IMR-90 (cell line): Measurements from ENCODE around the gene CDS1. TPM values are rescaled to one million over a fixed set of nuclear protein-coding genes. Genes with fewer than 3 reads are reported as not detected.

Source experiments
- ATAC-seq: fragments of 200-7000 bp; cut with Tn5 transposase; 2 replicates; pipeline ENCODE4 v1.9.1; 2020; ENCODE audit warnings: low read depth, mild to moderate bottlenecking, moderate library complexity
- BruUV-seq: library from RNA; stranded (reverse); fragments of 400-500 nt; replicated peaks from 2 replicates; lab custom pipeline; 2021; lab: Mats Ljungman, UMichigan
- CTCF ChIA-PET: fragments of 300-600 bp; formaldehyde crosslinking; extraction: SDS; loops from one replicate; lab custom pipeline; 2021; ENCODE audit warnings: antibody characterized with exemption; lab: Yijun Ruan, JAX
- POLR2A ChIA-PET: fragments of 300-600 bp; sonication (Branson Sonifier 250); formaldehyde crosslinking; loops from one replicate; lab custom pipeline; 2022; ENCODE audit warnings: antibody characterized with exemption; ENCODE audit not compliant: unreplicated experiment; lab: Charles Lee
- DNase-seq: peaks from one replicate; pipeline ENCODE4 v3.0.0; 2013
- H2AFZ ChIP-seq: replicated peaks from 2 replicates; pipeline ENCODE3; 2013; ENCODE audit warnings: low read length, mild to moderate bottlenecking; ENCODE audit not compliant: poor library complexity
- H2AK5ac ChIP-seq: 2 replicates; pipeline ENCODE4 v1.6.1; 2013; ENCODE audit warnings: low read depth, low read length, inconsistent platforms
- H2AK9ac ChIP-seq: replicated peaks from 2 replicates; pipeline ENCODE3; 2013; ENCODE audit warnings: mild to moderate bottlenecking, low read depth, low read length, moderate library complexity; ENCODE audit not compliant: poor library complexity
- H2BK120ac ChIP-seq: 2 replicates; pipeline ENCODE4 v1.6.1; 2013; ENCODE audit warnings: low read depth, low read length, inconsistent platforms
- H2BK15ac ChIP-seq: 3 replicates; pipeline ENCODE4 v1.6.1; 2013; ENCODE audit warnings: low read depth, low read length, inconsistent platforms
- H2BK20ac ChIP-seq: 2 replicates; pipeline ENCODE4 v1.6.1; 2013; ENCODE audit warnings: low read depth, mild to moderate bottlenecking, inconsistent platforms, low read length, moderate library complexity
- H2BK5ac ChIP-seq: 2 replicates; pipeline ENCODE4 v1.6.1; 2013; ENCODE audit warnings: mild to moderate bottlenecking, low read depth, low read length, inconsistent platforms; ENCODE audit not compliant: poor library complexity, severe bottlenecking
- H3K14ac ChIP-seq: replicated peaks from 2 replicates; pipeline ENCODE4 v1.6.1; 2013; ENCODE audit warnings: low read depth, low read length, inconsistent platforms
- H3K18ac ChIP-seq: 2 replicates; pipeline ENCODE4 v1.6.1; 2013; ENCODE audit warnings: low read depth, low read length, control low read depth
- H3K23ac ChIP-seq: 2 replicates; pipeline ENCODE4 v1.6.1; 2013; ENCODE audit warnings: low read depth, low read length, inconsistent platforms
- H3K27ac ChIP-seq: 2 replicates; pipeline ENCODE4 v1.5.1; 2013; ENCODE audit warnings: mild to moderate bottlenecking, control low read depth, low read length; ENCODE audit not compliant: insufficient read depth
- H3K27me3 ChIP-seq: 2 replicates; pipeline ENCODE4 v1.6.1; 2013; ENCODE audit warnings: low read length; ENCODE audit not compliant: control insufficient read depth, insufficient read depth
- H3K36me3 ChIP-seq: 2 replicates; pipeline ENCODE4 v1.6.1; 2013; ENCODE audit warnings: low read length, mixed read lengths; ENCODE audit not compliant: control insufficient read depth, insufficient read depth
- H3K4ac ChIP-seq: 2 replicates; pipeline ENCODE4 v1.6.1; 2013; ENCODE audit warnings: low read depth, low read length, inconsistent platforms
- H3K4me1 ChIP-seq: 2 replicates; pipeline ENCODE4 v1.6.1; 2013; ENCODE audit warnings: low read length, mixed read lengths; ENCODE audit not compliant: control insufficient read depth, insufficient read depth
- H3K4me2 ChIP-seq: 2 replicates; pipeline ENCODE4 v1.6.1; 2013; ENCODE audit warnings: low read depth, mild to moderate bottlenecking, control low read depth, low read length, moderate library complexity
- H3K4me3 ChIP-seq: 2 replicates; pipeline ENCODE4 v1.5.1; 2013; ENCODE audit warnings: low read depth, mild to moderate bottlenecking, control low read depth, low read length, moderate library complexity; ENCODE audit not compliant: insufficient read depth
- H3K56ac ChIP-seq: 2 replicates; pipeline ENCODE4 v1.6.1; 2013; ENCODE audit warnings: low read length, inconsistent platforms; ENCODE audit not compliant: insufficient read depth; ENCODE audit errors: extremely low read depth
- H3K79me1 ChIP-seq, 2 experiments: 2 replicates each; pipeline ENCODE4 v1.6.1; 2013; ENCODE audit warnings: low read length in 2 of 2, inconsistent platforms in 1 of 2, low read depth in 1 of 2
- H3K9ac ChIP-seq: 2 replicates; pipeline ENCODE4 v1.6.1; 2013; ENCODE audit warnings: low read depth, low read length, control low read depth
- H3K9me1 ChIP-seq: 2 replicates; pipeline ENCODE4 v1.6.1; 2013; ENCODE audit warnings: low read length, inconsistent platforms; ENCODE audit not compliant: insufficient read depth
- H3K9me3 ChIP-seq: 2 replicates; pipeline ENCODE4 v1.6.1; 2013; ENCODE audit warnings: low read length; ENCODE audit not compliant: control insufficient read depth, insufficient read depth
- H4K20me1 ChIP-seq: 2 replicates; pipeline ENCODE4 v1.6.1; 2013; ENCODE audit warnings: low read length, inconsistent platforms; ENCODE audit not compliant: insufficient read depth
- H4K5ac ChIP-seq: 2 replicates; pipeline ENCODE4 v1.6.1; 2013; ENCODE audit warnings: mild to moderate bottlenecking, low read depth, low read length, control low read depth
- H4K8ac ChIP-seq, 2 experiments: 2 replicates each; pipeline ENCODE4 v1.6.1; 2013; ENCODE audit warnings: low read depth in 2 of 2, low read length in 2 of 2, control low read depth in 1 of 2, inconsistent platforms in 1 of 2
- H4K91ac ChIP-seq: 2 replicates; pipeline ENCODE4 v1.6.1; 2013; ENCODE audit warnings: low read depth, low read length, inconsistent platforms; ENCODE audit not compliant: insufficient read depth
- BHLHE40 ChIP-seq: fragments of 150-350 bp; IDR thresholded peaks from 2 replicates; pipeline ENCODE4 v1.6.1; 2016; ENCODE audit warnings: mild to moderate bottlenecking, low read depth, low read length
- CEBPB ChIP-seq: IDR thresholded peaks from 2 replicates; pipeline ENCODE4 v1.6.1; 2012; ENCODE audit warnings: low read depth, low read length, improper control_type of control experiment
- CHD1 ChIP-seq: IDR thresholded peaks from 2 replicates; pipeline ENCODE4 v1.6.1; 2012; ENCODE audit warnings: low read depth, low read length, improper control_type of control experiment
- ELK1 ChIP-seq: fragments of 150-350 bp; IDR thresholded peaks from 2 replicates; pipeline ENCODE4 v1.6.1; 2016; ENCODE audit warnings: low read depth, mild to moderate bottlenecking, low read length, moderate library complexity, borderline replicate concordance
- FOS ChIP-seq: fragments of 150-350 bp; IDR thresholded peaks from 2 replicates; pipeline ENCODE4 v1.6.1; 2016; ENCODE audit warnings: low read depth, low read length
- MAFK ChIP-seq: IDR thresholded peaks from 2 replicates; pipeline ENCODE4 v1.6.1; 2012; ENCODE audit warnings: low read depth, low read length, improper control_type of control experiment
- MAZ ChIP-seq: IDR thresholded peaks from 2 replicates; pipeline ENCODE4 v1.6.1; 2012; ENCODE audit warnings: low read depth, mild to moderate bottlenecking, low read length, improper control_type of control experiment, moderate library complexity, borderline replicate concordance
- MXI1 ChIP-seq: IDR thresholded peaks from 2 replicates; pipeline ENCODE4 v1.6.1; 2012; ENCODE audit warnings: low read depth, mild to moderate bottlenecking, low read length, moderate library complexity, borderline replicate concordance
- POLR2A ChIP-seq: IDR thresholded peaks from 2 replicates; pipeline ENCODE4 v1.6.1; 2012; ENCODE audit warnings: mild to moderate bottlenecking, low read depth, low read length
- RAD21 ChIP-seq: IDR thresholded peaks from 2 replicates; pipeline ENCODE4 v1.6.1; 2012; ENCODE audit warnings: low read length, improper control_type of control experiment
- RCOR1 ChIP-seq: IDR thresholded peaks from 2 replicates; pipeline ENCODE4 v1.6.1; 2012; ENCODE audit warnings: mild to moderate bottlenecking, low read length, improper control_type of control experiment; ENCODE audit not compliant: insufficient replicate concordance
- SMC3 ChIP-seq: fragments of 150-350 bp; IDR thresholded peaks from 2 replicates; pipeline ENCODE4 v1.6.1; 2016; ENCODE audit warnings: low read depth, mild to moderate bottlenecking, antibody characterized with exemption, low read length, moderate library complexity
- USF2 ChIP-seq: fragments of 150-350 bp; IDR thresholded peaks from 2 replicates; pipeline ENCODE4 v1.6.1; 2017; ENCODE audit warnings: mild to moderate bottlenecking, antibody characterized with exemption, low read length, low read depth
- WGBS, 2 experiments: methylation state at CpG; one replicate each; pipeline versions ENCODE4 v1.1.5 to v1.1.7; 2013; ENCODE audit warnings: missing lambda C conversion rate in 2 of 2; ENCODE audit not compliant: insufficient read length in 1 of 2; ENCODE audit errors: extremely low coverage in 2 of 2; 5-methylcytosine and 5-hydroxymethylcytosine counted together
- dilution Hi-C: fragments of 300-500 bp; cut with HindIII; formaldehyde crosslinking; loops from one replicate; pipeline ENCODE4 v1.14.3; 2018; ENCODE audit warnings: low sequenced_read_pairs; ENCODE audit not compliant: unreplicated experiment
- in situ Hi-C: fragments of 300-500 bp; cut with MboI; formaldehyde crosslinking; loops from 3 replicates; pipeline ENCODE4 v1.14.3; 2019; ENCODE audit warnings: low sequenced_read_pairs, inconsistent platforms, mixed read lengths
- intact Hi-C: fragments of 100-400 bp; cut with micrococcal nuclease; formaldehyde crosslinking; loops from 2 replicates; pipeline ENCODE4 v1.10.0; 2022
- polyA plus RNA-seq, 3 experiments: library from polyadenylated mRNA; depleted of rRNA; stranded (reverse); fragments of >200 nt; gene quantifications; 2 replicates each; pipeline ENCODE4 v1.2.3, GENCODE V29; 2012; ENCODE audit warnings: low replicate concordance in 1 of 3
- total RNA-seq: library from RNA; depleted of rRNA; stranded (reverse); fragments of >200 nt; gene quantifications from 2 replicates; pipeline ENCODE4 v1.2.3, GENCODE V29; 2012
- TF ChIP-seq, protein P1 (sequence below): conservative IDR thresholded peaks from 2 replicates; pipeline ENCODE4 v1.5.1; 2012; ENCODE audit warnings: mild to moderate bottlenecking, low read depth, low read length, improper control_type of control experiment

Gene CDS1
- total and polyA plus RNA-seq, 2 of the 4 experiments (the other 2 are of a cell fraction), result under 0.01 to 0.02 TPM

DNA sequence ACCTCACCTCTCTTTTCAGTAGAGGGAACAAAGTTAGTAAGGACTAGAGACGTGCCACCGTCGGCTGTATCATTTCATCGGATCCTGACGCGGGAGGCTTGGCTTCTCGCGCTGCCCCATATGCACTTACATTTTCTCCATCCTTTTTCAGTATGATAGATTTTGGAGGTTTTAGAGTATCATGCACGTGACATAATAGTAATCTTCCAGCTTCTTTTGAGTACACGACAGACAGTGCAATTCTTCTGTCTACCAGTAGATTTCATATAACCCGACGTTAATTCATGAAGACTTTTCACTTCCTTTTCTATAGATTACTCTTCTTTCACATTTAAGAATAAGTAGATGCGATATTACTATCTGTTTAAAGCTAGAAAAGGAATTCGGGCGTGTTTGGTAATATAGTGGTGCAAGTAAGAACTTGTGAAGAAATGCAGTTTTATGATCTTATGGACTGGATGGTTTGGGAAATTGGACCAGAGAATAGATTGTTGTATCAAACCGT is 1.0 kb downstream of the CDS1 start:
- intact Hi-C loops, result loop anchor here (5.0 kb wide), 1 partner anchor 88 kb away; no protein-coding TSS in a partner anchor
- BruUV-seq, result no TSS peak
- no peaks in the 10 kb centered on the region for H3K36me3 ChIP-seq
- H2AFZ ChIP-seq, result peak overlapping the region; percentile 87
- H3K4me2 ChIP-seq, result peak overlapping the region; percentile 89
- no peak overlapping the region for H3K18ac ChIP-seq
- no peaks in the 10 kb centered on the region for H3K9me3 ChIP-seq
- no peak overlapping the region for H2BK15ac ChIP-seq
- H3K27ac ChIP-seq, result no peak overlapping the region
- no peak overlapping the region for H4K5ac ChIP-seq
- no peak for ATAC-seq
- H2AK5ac ChIP-seq, result no peak overlapping the region
- H4K8ac ChIP-seq, result no peak overlapping the region
- H3K9ac ChIP-seq, result no peak overlapping the region
- ChIA-PET CTCF (interaction anchor here (0.6 to 0.7 kb wide), 2 partner anchors 18 to 1562 kb away, joined by 3 read pairs; no protein-coding TSS in a partner anchor), POLR2A (no interaction called here)
- peaks cover 42% of the 10 kb centered on the region for H3K27me3 ChIP-seq
- H3K23ac ChIP-seq, result no peak overlapping the region
- H3K4me3 ChIP-seq, result peak overlapping the region; percentile 57
- no peak overlapping the region for H4K91ac ChIP-seq
- H3K56ac ChIP-seq, result no peak overlapping the region
- no peak overlapping the region for H2BK20ac ChIP-seq
- TF ChIP-seq MAZ, result no peak
- TF ChIP-seq MXI1, result no peak
- TF ChIP-seq CEBPB, result no peak
- no peak for TF ChIP-seq RCOR1
- TF ChIP-seq RAD21, result no peak
- TF ChIP-seq POLR2A, result no peak
- no peak for TF ChIP-seq USF2
- no peak for TF ChIP-seq CHD1
- TF ChIP-seq FOS, result no peak
- no peak for TF ChIP-seq MAFK
- TF ChIP-seq SMC3, result no peak
- TF ChIP-seq ELK1, result no peak
- TF ChIP-seq, protein P1, sequence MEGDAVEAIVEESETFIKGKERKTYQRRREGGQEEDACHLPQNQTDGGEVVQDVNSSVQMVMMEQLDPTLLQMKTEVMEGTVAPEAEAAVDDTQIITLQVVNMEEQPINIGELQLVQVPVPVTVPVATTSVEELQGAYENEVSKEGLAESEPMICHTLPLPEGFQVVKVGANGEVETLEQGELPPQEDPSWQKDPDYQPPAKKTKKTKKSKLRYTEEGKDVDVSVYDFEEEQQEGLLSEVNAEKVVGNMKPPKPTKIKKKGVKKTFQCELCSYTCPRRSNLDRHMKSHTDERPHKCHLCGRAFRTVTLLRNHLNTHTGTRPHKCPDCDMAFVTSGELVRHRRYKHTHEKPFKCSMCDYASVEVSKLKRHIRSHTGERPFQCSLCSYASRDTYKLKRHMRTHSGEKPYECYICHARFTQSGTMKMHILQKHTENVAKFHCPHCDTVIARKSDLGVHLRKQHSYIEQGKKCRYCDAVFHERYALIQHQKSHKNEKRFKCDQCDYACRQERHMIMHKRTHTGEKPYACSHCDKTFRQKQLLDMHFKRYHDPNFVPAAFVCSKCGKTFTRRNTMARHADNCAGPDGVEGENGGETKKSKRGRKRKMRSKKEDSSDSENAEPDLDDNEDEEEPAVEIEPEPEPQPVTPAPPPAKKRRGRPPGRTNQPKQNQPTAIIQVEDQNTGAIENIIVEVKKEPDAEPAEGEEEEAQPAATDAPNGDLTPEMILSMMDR, result no peak
- no peak for TF ChIP-seq BHLHE40
- H3K14ac ChIP-seq, result no peak overlapping the region
- no peak overlapping the region for H2BK5ac ChIP-seq
- no peak overlapping the region for H2BK120ac ChIP-seq
- H3K4me1 ChIP-seq, result no peaks in the 10 kb centered on the region
- H4K20me1 ChIP-seq, result no peaks in the 10 kb centered on the region
- DNase-seq, result no peak
- H3K9me1 ChIP-seq, result no peaks in the 10 kb centered on the region
- no peak overlapping the region for H3K4ac ChIP-seq
- dilution Hi-C loops, result no loop called here
- no peak overlapping the region for H2AK9ac ChIP-seq
- in situ Hi-C loops, result no loop called here
- no peaks in the 10 kb centered on the region for H3K79me1 ChIP-seq
- no CpG with 5 or more reads among the region's 16 CpGs for WGBS, 2 experiments
